PC-9 (cell line): Measurements from ENCODE around the gene CCT3.

ENCODE experiments used
- CTCF ChIP-seq: fragments of 200-600 bp; sonication (generic); conservative IDR thresholded peaks from 2 replicates; pipeline ENCODE4 v1.6.1; 2017; ENCODE audit warnings: mixed run types, antibody characterized with exemption, mild to moderate bottlenecking, moderate library complexity
- EZH2 ChIP-seq: fragments of 200-600 bp; sonication (generic); IDR thresholded peaks from 2 replicates; pipeline ENCODE4 v1.8.0; 2017; ENCODE audit warnings: antibody characterized with exemption, low read depth

- TF ChIP-seq CTCF: no peak
- TF ChIP-seq EZH2: no peak
These were observed 46.6 kb downstream of the CCT3 start for GRCh38 chr1:156291226-156292061.
